Aorta (tissue), 5 donors: ENCODE measurements around the gene GRPEL2. TPM values are rescaled to one million over a fixed set of nuclear protein-coding genes. Genes with fewer than 3 reads are reported as not detected.

Source experiments
- ATAC-seq: fragments of 200-7000 bp; cut with Tn5 transposase; one replicate; pipeline ENCODE4 v1.9.1; 2022; ENCODE audit warnings: moderate library complexity; ENCODE audit not compliant: low FRiP score
- DNase-seq, 2 donors: peaks; one replicate each; pipeline ENCODE4 v3.0.0-alpha.2; 2020
- H3K27ac ChIP-seq, 2 donors: one replicate each; pipeline ENCODE4 v1.5.1; 2013; ENCODE audit warnings: low read length in 2 of 2, mild to moderate bottlenecking in 2 of 2, moderate library complexity in 2 of 2, control low read depth in 1 of 2, inconsistent platforms in 1 of 2, low read depth in 1 of 2
- H3K27me3 ChIP-seq, 2 donors: one replicate each; pipeline ENCODE4 v1.6.1; 2013; ENCODE audit warnings: control low read depth in 1 of 2, low read length in 1 of 2, mild to moderate bottlenecking in 1 of 2, moderate library complexity in 1 of 2; ENCODE audit not compliant: insufficient read depth in 2 of 2, control insufficient read depth in 1 of 2
- H3K36me3 ChIP-seq, 2 donors: one replicate each; pipeline ENCODE4 v1.6.1; 2013; ENCODE audit warnings: control low read depth in 1 of 2, low read length in 1 of 2, mild to moderate bottlenecking in 1 of 2; ENCODE audit not compliant: insufficient read depth in 2 of 2, control insufficient read depth in 1 of 2
- H3K4me1 ChIP-seq, 2 donors: one replicate each; pipeline ENCODE4 v1.6.1; 2013; ENCODE audit warnings: low read length in 2 of 2, control low read depth in 1 of 2, mild to moderate bottlenecking in 1 of 2, moderate library complexity in 1 of 2; ENCODE audit not compliant: insufficient read depth in 2 of 2, control insufficient read depth in 1 of 2
- H3K4me3 ChIP-seq, 2 donors: one replicate each; pipeline ENCODE4 v1.5.1; 2013; ENCODE audit warnings: low read length in 2 of 2, control low read depth in 1 of 2, mild to moderate bottlenecking in 1 of 2
- H3K9me3 ChIP-seq: one replicate; pipeline ENCODE4 v1.6.1; 2013; ENCODE audit warnings: mild to moderate bottlenecking, low read length; ENCODE audit not compliant: control insufficient read depth
- WGBS, 2 donors: extraction: QIAGEN DNeasy Blood & Tissue Kit; methylation state at CpG; one replicate each; pipeline ENCODE4 v1.1.7; 2013; 5-methylcytosine and 5-hydroxymethylcytosine counted together
- intact Hi-C, 2 donors: fragments of 100-400 bp; cut with DNase I; formaldehyde crosslinking; loops; one replicate each; pipeline versions ENCODE4 v1.14.2 to v1.15.0; 2022
- polyA plus RNA-seq, 2 donors: library from polyadenylated mRNA; stranded (reverse); fragments of 200-250 nt; gene quantifications; one replicate each; pipeline ENCODE4 v1.2.3, GENCODE V29; 2013
- total RNA-seq, 2 donors: library from RNA; stranded (reverse); fragmentation: NEBNext Ultra II Directional; extraction: Animal tissue kit (Norgen Biotek cat#: 25700); gene quantifications; one replicate each; pipeline ENCODE4 v1.2.1, GENCODE V29; 2021
- donor health status: healthy with polysubstance abuse.
- donor health status: Bipolar disorder and iron deficiency.
- donor health status: DM: no; HTN: no; CAD: no.
- donor health status: DM: no; HTN: no; CAD: no.
- donor health status: DM: yes; HTN: yes; CAD: no.

GRPEL2 gene
- total and polyA plus RNA-seq, 4 donors: 1.6 to 12.9 (median 7.5) TPM

- ATAC-seq: no peak
These were observed 20.1 kb downstream of the GRPEL2 start for GRCh38 chr5:149365418-149365817.

DNA sequence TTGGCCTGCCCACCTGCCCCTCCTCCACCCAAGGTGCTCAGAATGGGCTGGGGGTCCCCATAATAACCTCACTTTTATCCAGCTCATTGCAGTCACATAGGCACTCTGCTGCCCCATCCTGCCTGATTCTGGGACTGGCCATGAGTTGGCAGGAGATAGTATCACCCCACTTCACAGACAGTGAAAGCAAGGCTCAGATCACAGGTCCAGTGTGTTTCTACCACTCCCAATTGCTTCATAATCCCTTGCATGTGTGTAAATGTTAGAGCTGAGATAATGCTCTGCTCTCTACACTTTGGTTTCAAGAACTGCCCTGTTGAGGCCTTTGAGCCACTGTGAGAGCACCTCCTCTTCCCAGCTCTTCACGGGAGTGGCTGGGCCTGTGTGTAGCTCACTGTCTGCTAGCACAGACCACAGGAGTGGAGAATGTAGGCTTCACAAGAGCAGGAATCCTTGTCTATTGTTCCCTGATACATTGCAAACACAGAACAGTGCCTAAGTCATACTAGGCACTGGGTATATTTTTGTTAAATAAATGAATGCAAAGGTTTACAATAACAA, 20.9 kb downstream of the GRPEL2 start:
- ATAC-seq (no peak), DNase-seq (no peak)
- Histone ChIP-seq H3K9me3 (no peaks in the 10 kb centered on the region), H3K27me3 (no peaks in the 10 kb centered on the region), H3K4me1 (no peaks in the 10 kb centered on the region), H3K27ac (no peak overlapping the region), H3K36me3 (no peaks in the 10 kb centered on the region), H3K4me3 (no peak overlapping the region)
- 84 to 88% methylated on average over 1 of the region's 1 CpG for WGBS, 2 donors
- intact Hi-C loops: loop anchor here (5.0 kb wide), 2 partner anchors 66 to 196 kb away; no protein-coding TSS in a partner anchor

More at GRCh38 chr5:149365418-149365817, 20.1 kb downstream of the GRPEL2 start:
- H3K9me3 ChIP-seq: no peaks in the 10 kb centered on the region
- WGBS, 2 donors: 91 to 92% methylated on average over 6 of the region's 6 CpGs
- no peaks in the 10 kb centered on the region for H3K36me3 ChIP-seq
- no peak overlapping the region for H3K27ac ChIP-seq
- no peak overlapping the region for H3K4me3 ChIP-seq
- no peaks in the 10 kb centered on the region for H3K4me1 ChIP-seq
- DNase-seq: no peak
- intact Hi-C loops: loop anchor here (5.0 kb wide), 2 partner anchors 67 to 197 kb away; no protein-coding TSS in a partner anchor
- H3K27me3 ChIP-seq: no peaks in the 10 kb centered on the region

DNA sequence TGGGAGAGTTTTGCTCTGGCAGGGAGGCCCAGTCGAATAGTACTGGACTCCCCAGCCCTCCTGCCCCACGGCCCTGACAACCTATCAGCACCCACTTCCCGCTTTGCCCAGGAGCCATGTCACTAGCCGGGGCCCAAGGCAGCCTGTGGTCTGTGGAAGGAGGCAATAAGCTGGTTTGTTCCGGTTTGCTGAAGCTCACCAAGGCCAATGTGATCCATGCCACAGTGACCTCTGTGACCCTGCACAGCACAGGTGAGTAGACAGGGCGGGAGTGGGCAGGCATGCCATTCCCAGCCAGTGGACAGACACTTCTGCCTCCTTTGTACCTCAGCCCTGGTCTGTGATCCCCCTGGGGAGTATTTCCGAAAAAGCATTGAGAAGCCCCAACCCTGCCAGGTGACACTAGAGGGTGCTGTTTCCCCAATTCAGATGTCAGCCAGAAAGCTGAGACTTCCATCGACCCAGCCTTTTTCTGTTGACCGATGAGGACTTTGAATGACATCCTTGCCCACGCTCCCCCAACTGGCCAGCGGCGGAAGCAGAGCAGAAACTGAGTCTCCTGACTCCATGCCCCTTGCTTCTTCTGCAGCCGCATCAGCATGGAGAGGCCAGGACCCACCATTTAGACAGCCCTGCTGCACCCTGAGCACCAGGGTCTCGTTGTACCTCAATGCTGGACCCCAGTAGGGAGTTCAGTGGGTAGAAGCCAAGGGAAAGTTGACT, 22.1 kb downstream of the GRPEL2 start:
- DNase-seq: peak; percentile 76 to 85
- H3K27ac ChIP-seq: peak overlapping the region in 1 of 2 donors; percentile 35
- peak; percentile 67 for ATAC-seq
- H3K4me3 ChIP-seq: no peak overlapping the region
- intact Hi-C loops: loop anchor here (5.0 kb wide), 2 partner anchors 65 to 195 kb away; no protein-coding TSS in a partner anchor
- 20 to 21% methylated on average over 14 of the region's 14 CpGs for WGBS, 2 donors
- H3K9me3 ChIP-seq: no peaks in the 10 kb centered on the region
- H3K4me1 ChIP-seq: peaks cover 0 to 3% of the 10 kb centered on the region in 2 donors
- no peaks in the 10 kb centered on the region for H3K36me3 ChIP-seq
- no peaks in the 10 kb centered on the region for H3K27me3 ChIP-seq

- no peaks in the 10 kb centered on the region for H3K27me3 ChIP-seq
- ATAC-seq (no peak), DNase-seq (no peak)
- peak overlapping the region in 1 of 2 donors; percentile 35 for H3K27ac ChIP-seq
- H3K36me3 ChIP-seq: no peaks in the 10 kb centered on the region
- intact Hi-C loops: loop anchor here (5.0 kb wide), 2 partner anchors 64 to 194 kb away; no protein-coding TSS in a partner anchor
- 61 to 64% methylated on average over 22 of the region's 22 CpGs for WGBS, 2 donors
- H3K9me3 ChIP-seq: no peaks in the 10 kb centered on the region
- peaks cover 0 to 3% of the 10 kb centered on the region in 2 donors for H3K4me1 ChIP-seq
- H3K4me3 ChIP-seq: no peak overlapping the region
These were observed 22.8 kb downstream of the GRPEL2 start for GRCh38 chr5:149367972-149368645.

DNA sequence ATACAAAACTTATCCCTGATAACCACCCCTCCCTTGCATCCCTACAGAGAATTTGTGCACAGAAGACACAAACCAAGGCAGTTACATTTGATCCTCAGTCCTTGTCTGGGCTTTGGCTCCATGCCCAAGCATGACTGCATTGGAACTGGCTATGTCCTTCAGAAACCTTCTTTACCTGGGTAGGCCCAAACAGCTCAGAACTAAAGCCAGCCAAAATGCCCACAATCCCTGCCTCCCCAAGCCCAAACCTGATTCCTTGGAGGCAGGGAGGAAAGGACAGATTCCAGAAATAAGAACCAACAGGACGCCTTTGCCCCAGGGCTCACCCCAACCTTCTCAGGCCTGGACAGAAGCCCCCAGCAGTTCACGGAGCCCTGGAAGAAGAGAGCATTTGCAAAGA, 25.6 kb downstream of the GRPEL2 start:
- DNase-seq (no peak), ATAC-seq (no peak)
- H3K36me3 ChIP-seq: no peaks in the 10 kb centered on the region
- intact Hi-C loops: no loop called here
- no peaks in the 10 kb centered on the region for H3K27me3 ChIP-seq
- peak overlapping the region; percentile 79 to 80 for H3K27ac ChIP-seq
- no peaks in the 10 kb centered on the region for H3K9me3 ChIP-seq
- 15 to 30% methylated on average over 2 of the region's 2 CpGs for WGBS, 2 donors
- H3K4me1 ChIP-seq: peaks cover 0 to 3% of the 10 kb centered on the region in 2 donors
- no peak overlapping the region for H3K4me3 ChIP-seq

DNA sequence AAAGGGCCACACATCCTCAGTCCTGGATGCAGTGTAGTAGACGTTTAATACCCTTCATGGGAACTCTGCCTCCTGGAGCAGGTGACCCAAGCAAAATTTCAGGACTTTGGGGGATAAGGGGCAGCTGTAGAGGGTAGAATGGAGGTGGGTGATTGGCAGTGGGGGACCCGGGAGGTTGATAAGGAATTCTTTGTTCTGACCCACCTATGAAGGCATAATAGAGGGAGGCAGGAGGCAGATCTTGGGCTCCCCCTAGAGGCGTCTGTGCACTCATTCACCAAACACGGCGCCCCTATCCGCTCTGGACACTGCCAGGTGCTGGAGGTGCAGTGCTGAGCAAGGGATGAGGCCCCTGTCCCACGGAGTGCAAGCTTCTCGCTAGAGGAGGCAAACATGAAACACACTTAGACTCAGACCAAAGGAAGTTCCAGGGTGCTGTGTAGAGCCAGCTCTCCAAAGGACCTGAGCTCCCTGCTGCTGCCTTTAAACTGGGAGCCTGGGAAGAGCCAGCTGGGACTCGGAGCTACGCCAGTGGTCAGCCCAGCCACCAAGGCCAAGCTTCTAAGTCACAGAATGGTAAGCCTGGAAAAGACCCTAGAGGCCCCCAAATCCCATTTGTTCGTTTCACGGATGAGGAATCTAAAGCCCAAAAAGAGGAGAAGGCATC, 26.1 kb downstream of the GRPEL2 start:
- Histone ChIP-seq H3K9me3 (no peaks in the 10 kb centered on the region), H3K4me1 (peaks cover 0 to 3% of the 10 kb centered on the region in 2 donors), H3K36me3 (no peaks in the 10 kb centered on the region), H3K27ac (peak overlapping the region; percentile 79 to 80), H3K27me3 (no peaks in the 10 kb centered on the region), H3K4me3 (no peak overlapping the region)
- DNase-seq: peak in 1 of 2 donors; percentile 85
- ATAC-seq: peak; percentile 73
- WGBS, 2 donors: 29 to 41% methylated on average over 12 of the region's 12 CpGs
- intact Hi-C loops: no loop called here

DNA sequence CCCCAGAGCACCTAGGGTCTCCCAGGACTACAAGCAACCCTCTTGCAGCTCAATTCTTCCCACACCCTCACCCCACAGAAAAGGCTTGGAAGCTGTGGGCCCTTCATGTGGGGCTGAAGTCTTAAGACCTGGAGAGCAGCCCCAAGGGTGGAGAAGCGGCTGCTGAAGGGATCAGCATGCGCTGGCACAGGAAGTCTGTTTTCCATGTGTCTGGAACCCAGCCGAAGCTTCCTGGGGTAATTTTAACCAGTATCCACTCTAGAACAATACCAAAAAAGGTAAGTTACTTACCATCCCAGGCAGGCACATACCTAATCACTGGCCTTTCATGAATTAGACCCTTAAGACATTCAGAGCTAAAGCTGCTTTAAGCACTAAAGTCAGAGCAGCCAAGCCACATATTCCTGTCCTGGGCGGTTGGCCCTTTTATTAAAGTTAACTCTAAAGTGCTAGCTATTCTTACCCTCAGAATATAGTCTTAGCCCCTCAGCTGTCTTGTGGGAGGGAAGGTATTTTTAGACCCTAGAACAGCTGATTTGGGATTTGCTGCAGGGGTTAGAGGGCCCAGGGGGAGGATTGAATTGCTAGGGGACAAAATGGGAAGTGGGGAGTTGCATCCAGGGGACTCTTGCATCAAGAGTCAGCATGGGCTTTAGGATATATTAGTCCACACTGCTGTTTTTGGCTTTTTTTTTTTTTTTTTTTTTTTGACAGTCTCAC, 26.9 kb downstream of the GRPEL2 start:
- no peaks in the 10 kb centered on the region for H3K9me3 ChIP-seq
- peaks cover 0 to 3% of the 10 kb centered on the region in 2 donors for H3K4me1 ChIP-seq
- intact Hi-C loops: no loop called here
- no peak overlapping the region for H3K4me3 ChIP-seq
- ATAC-seq (no peak), DNase-seq (no peak)
- no peaks in the 10 kb centered on the region for H3K36me3 ChIP-seq
- 9 to 14% methylated on average over 4 of the region's 4 CpGs for WGBS, 2 donors
- H3K27ac ChIP-seq: peak overlapping the region; percentile 79 to 80
- no peaks in the 10 kb centered on the region for H3K27me3 ChIP-seq

DNA sequence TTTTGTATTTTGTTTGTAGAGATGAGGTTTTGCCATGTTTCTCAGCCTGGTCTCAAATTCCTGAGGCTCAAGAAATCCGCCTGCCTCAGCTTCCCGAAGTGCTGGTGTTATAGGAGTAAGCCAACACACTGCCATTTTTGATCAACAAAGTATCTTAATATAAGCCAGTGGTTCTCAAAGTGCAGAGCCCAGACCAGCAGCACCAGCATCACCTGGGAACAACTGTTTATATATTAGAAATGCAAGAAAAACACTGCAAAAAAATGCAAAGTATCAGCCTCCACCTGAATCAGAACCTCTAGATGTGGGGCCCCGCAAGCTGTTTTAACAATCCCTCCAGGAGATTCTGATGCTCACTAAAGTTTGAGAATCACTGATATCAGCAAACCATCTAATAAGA, 27.6 kb downstream of the GRPEL2 start:
- 71 to 75% methylated on average over 3 of the region's 3 CpGs for WGBS, 2 donors
- Histone ChIP-seq H3K4me3 (no peak overlapping the region), H3K9me3 (no peaks in the 10 kb centered on the region), H3K27ac (peak overlapping the region; percentile 45 to 80), H3K36me3 (no peaks in the 10 kb centered on the region), H3K27me3 (no peaks in the 10 kb centered on the region), H3K4me1 (peaks cover 0 to 3% of the 10 kb centered on the region in 2 donors)
- intact Hi-C loops: no loop called here
- ATAC-seq (no peak), DNase-seq (no peak)
